ENCODE data around the gene HCN1. TPM values are rescaled to one million over a fixed set of nuclear protein-coding genes. Genes with fewer than 3 reads are reported as not detected.
"Not testable (repeated sequence)": the region's sequence is repeated elsewhere in the genome, so short reads cannot be mapped to it uniquely, and the experiment has no call there.

Gene HCN1
- total RNA-seq, 4 donors from 2014 or later = 0.09 to 0.48 (median 0.13) TPM; not detected in 1

GRCh38 chr5:45382583-45382982, 313.6 kb downstream of the HCN1 start:
- no peak for ATAC-seq (ENCODE audit: low FRiP score)
- TF ChIP-seq, protein P1, sequence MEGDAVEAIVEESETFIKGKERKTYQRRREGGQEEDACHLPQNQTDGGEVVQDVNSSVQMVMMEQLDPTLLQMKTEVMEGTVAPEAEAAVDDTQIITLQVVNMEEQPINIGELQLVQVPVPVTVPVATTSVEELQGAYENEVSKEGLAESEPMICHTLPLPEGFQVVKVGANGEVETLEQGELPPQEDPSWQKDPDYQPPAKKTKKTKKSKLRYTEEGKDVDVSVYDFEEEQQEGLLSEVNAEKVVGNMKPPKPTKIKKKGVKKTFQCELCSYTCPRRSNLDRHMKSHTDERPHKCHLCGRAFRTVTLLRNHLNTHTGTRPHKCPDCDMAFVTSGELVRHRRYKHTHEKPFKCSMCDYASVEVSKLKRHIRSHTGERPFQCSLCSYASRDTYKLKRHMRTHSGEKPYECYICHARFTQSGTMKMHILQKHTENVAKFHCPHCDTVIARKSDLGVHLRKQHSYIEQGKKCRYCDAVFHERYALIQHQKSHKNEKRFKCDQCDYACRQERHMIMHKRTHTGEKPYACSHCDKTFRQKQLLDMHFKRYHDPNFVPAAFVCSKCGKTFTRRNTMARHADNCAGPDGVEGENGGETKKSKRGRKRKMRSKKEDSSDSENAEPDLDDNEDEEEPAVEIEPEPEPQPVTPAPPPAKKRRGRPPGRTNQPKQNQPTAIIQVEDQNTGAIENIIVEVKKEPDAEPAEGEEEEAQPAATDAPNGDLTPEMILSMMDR (IDR thresholded peaks at IDR 0.05) = no peak
- no peak for DNase-seq (ENCODE audit: low spot score)

- DNase-seq (ENCODE audit: low spot score) = no peak
- ATAC-seq (ENCODE audit: low FRiP score) = no peak
- TF ChIP-seq, protein P1 (IDR thresholded peaks at IDR 0.05) = no peak
Observed at GRCh38 chr5:45376417-45376816, 319.8 kb downstream of the HCN1 start.

DNA sequence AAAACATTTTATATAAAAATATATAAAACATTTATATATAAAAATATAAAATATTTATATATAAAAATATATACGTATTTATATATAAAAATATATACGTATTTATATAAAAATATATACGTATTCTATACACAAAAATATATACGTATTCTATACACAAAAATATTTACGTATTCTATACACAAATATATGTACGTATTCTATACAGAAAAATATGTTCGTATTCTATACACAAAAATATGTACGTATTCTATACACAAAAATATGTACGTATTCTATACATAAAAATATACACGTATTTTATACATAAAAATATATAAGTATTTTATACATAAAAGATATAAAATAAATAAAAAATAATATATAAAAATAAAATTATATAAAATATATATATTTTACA, 323.6 kb downstream of the HCN1 start:
- DNase-seq (ENCODE audit: low spot score) = no peak
- TF ChIP-seq, protein P1 (IDR thresholded peaks at IDR 0.05) = no peak
- ATAC-seq (ENCODE audit: low FRiP score) = no peak

DNA sequence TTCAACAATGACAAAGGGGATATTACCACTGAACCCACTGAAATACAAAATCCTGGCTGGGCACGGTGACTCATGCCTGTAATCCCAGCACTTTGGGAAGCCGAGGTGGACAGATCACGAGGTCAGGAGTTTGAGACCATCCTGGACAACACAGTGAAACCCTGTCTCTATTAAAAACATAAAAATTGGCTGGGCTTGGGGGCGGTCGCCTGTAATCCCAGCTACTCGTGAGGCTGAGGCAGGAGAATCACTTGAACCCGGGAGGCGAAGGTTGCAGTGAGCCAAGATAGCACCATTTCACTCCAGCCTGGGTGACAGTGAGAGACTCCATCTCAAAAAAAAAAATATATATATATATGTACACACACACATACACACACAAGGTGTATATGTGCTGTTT, 324.8 kb downstream of the HCN1 start:
- not testable (repeated sequence) for DNase-seq (ENCODE audit: low spot score); ATAC-seq (ENCODE audit: low FRiP score)

GRCh38 chr5:45355189-45355992, 340.8 kb downstream of the HCN1 start:
- TF ChIP-seq, protein P1 (IDR thresholded peaks at IDR 0.05) = no peak
- DNase-seq (ENCODE audit: low spot score) (no peak), ATAC-seq (ENCODE audit: low FRiP score) (no peak)

DNA sequence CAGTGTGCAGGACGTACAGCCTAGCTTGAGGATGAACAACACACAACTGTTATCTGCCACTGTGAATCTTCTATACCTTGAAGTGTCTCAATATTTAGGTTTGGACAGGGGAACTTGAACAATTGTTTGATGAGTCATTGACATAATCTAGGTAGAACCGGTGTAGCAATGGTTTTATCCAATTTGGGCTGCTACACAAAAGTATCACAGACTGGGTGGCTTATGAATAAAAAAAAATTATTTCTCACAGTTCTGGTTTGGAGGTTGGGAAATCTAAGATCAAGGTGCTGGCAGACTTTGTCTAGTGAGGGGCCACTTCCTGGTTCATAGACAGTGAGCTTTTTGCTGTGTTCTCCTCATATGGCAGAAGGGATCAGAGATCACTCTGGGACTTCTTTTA, 359.7 kb downstream of the HCN1 start:
- DNase-seq (ENCODE audit: low spot score) = no peak
- no peak for ATAC-seq (ENCODE audit: low FRiP score)

DNA sequence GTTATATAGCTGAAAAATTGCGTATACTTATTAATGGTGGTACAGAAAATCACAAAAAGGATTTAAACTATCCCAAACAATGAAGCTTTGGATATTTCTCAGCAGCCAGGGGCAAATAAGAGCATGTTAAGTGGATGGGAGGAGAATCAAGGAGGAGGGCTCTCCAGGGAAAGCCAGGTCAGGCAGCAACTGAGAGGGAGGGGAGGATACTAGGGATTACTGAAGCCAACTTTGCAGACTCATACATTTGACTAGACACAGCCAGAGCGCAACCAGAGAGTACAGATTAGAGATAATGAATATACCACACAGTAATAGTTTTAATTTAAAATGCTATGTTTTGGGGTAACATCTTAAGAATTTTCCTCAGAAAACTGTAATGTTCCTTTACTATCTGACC, 360.2 kb downstream of the HCN1 start:
- ATAC-seq (ENCODE audit: low FRiP score) = no peak

More for the DNA sequence above, 359.7 kb downstream of the HCN1 start:
- TF ChIP-seq, protein P1 (IDR thresholded peaks at IDR 0.05) = no peak

More for the DNA sequence above, 360.2 kb downstream of the HCN1 start:
- TF ChIP-seq, protein P1 (IDR thresholded peaks at IDR 0.05) = no peak
- DNase-seq (ENCODE audit: low spot score) = no peak
